CD14-positive monocyte (primary cell): Measurements from ENCODE around the gene CNTNAP2. TPM values are rescaled to one million over a fixed set of nuclear protein-coding genes. Genes with fewer than 3 reads are reported as not detected.

ENCODE experiments used
- DNase-seq, 3 donors: peaks; one replicate each; pipeline ENCODE4 v3.0.0-alpha.2; 2011 to 2022
- H2AFZ ChIP-seq: 2 replicates; pipeline ENCODE4 v1.6.0; 2012; ENCODE audit warnings: mild to moderate bottlenecking, low read depth, low read length, inconsistent platforms; ENCODE audit not compliant: insufficient read depth, poor library complexity, severe bottlenecking
- H3K27ac ChIP-seq, 2 donors: 1 replicate in 1 of 2; 2 replicates in 1 of 2; pipeline ENCODE4 v1.5.1; 2012 to 2013; ENCODE audit warnings: low read length in 2 of 2, control low read depth in 1 of 2, inconsistent platforms in 1 of 2, low read depth in 1 of 2, mild to moderate bottlenecking in 1 of 2
- H3K27me3 ChIP-seq, 2 donors: one replicate each; pipeline versions ENCODE4 v1.6.0 to v1.6.1; 2011 to 2013; ENCODE audit warnings: low read length in 2 of 2; ENCODE audit not compliant: control insufficient read depth in 2 of 2, insufficient read depth in 2 of 2
- H3K36me3 ChIP-seq, 2 donors: replicated peaks in 1 of 2; 1 replicate in 1 of 2; 2 replicates in 1 of 2; pipeline versions ENCODE4 v1.5.1 to v1.6.1; 2012 to 2013; ENCODE audit warnings: low read length in 2 of 2, control low read depth in 1 of 2, inconsistent platforms in 1 of 2, mild to moderate bottlenecking in 1 of 2; ENCODE audit not compliant: insufficient read depth in 2 of 2, control insufficient read depth in 1 of 2
- H3K4me1 ChIP-seq, 2 donors: 1 replicate in 1 of 2; 2 replicates in 1 of 2; pipeline versions ENCODE4 v1.5.1 to v1.6.1; 2012 to 2013; ENCODE audit warnings: low read length in 2 of 2, control low read depth in 1 of 2, inconsistent platforms in 1 of 2, mild to moderate bottlenecking in 1 of 2, moderate library complexity in 1 of 2; ENCODE audit not compliant: insufficient read depth in 2 of 2, control insufficient read depth in 1 of 2
- H3K4me2 ChIP-seq: replicated peaks from 2 replicates; pipeline ENCODE3; 2012; ENCODE audit warnings: low read length, moderate library complexity, mild to moderate bottlenecking; ENCODE audit not compliant: poor library complexity, severe bottlenecking; ENCODE audit errors: extremely low read depth
- H3K4me3 ChIP-seq, 3 experiments: fragments of 200-600 bp in 1 of 3; sonication (generic) in 1 of 3; replicated peaks in 1 of 3; 1 replicate in 2 of 3; 2 replicates in 1 of 3; pipeline ENCODE4 v1.5.1; 2011 to 2013; ENCODE audit warnings: low read length in 3 of 3, mild to moderate bottlenecking in 3 of 3, control low read depth in 2 of 3, low read depth in 2 of 3, inconsistent platforms in 1 of 3, moderate library complexity in 1 of 3
- H3K79me2 ChIP-seq: 2 replicates; pipeline ENCODE4 v1.6.0; 2012; ENCODE audit warnings: mild to moderate bottlenecking, control low read depth, inconsistent platforms, low read length, moderate library complexity; ENCODE audit not compliant: insufficient read depth
- H3K9ac ChIP-seq: 2 replicates; pipeline ENCODE4 v1.6.0; 2017; ENCODE audit warnings: low read length, mild to moderate bottlenecking; ENCODE audit not compliant: insufficient read depth, poor library complexity, severe bottlenecking
- H3K9me3 ChIP-seq, 2 donors: replicated peaks in 1 of 2; 1 replicate in 1 of 2; 2 replicates in 1 of 2; pipeline versions ENCODE4 v1.5.1 to v1.6.1; 2012 to 2013; ENCODE audit warnings: low read length in 2 of 2, control low read depth in 1 of 2; ENCODE audit not compliant: control insufficient read depth in 1 of 2, insufficient read depth in 1 of 2
- H4K20me1 ChIP-seq: 2 replicates; pipeline ENCODE4 v1.6.0; 2012; ENCODE audit warnings: mild to moderate bottlenecking, low read length, control low read depth, moderate library complexity; ENCODE audit not compliant: insufficient read depth
- H3K27ac Mint-ChIP-seq, 7 donors: one replicate each; pipeline ENCODE4 v1.8.0; 2020; ENCODE audit warnings: mild to moderate bottlenecking in 7 of 7, mixed read lengths in 7 of 7, moderate library complexity in 6 of 7, inconsistent platforms in 2 of 7
- H3K27me3 Mint-ChIP-seq, 3 donors: one replicate each; pipeline ENCODE4 v1.8.0; 2021 to 2022; ENCODE audit warnings: low read depth in 3 of 3, mild to moderate bottlenecking in 3 of 3, mixed read lengths in 3 of 3, moderate library complexity in 3 of 3, inconsistent platforms in 1 of 3
- H3K36me3 Mint-ChIP-seq, 2 donors: one replicate each; pipeline ENCODE4 v1.8.0; 2020; ENCODE audit warnings: mixed read lengths in 2 of 2, inconsistent platforms in 1 of 2, mild to moderate bottlenecking in 1 of 2
- H3K4me1 Mint-ChIP-seq: one replicate; pipeline ENCODE4 v1.8.0; 2020; ENCODE audit warnings: mild to moderate bottlenecking, mixed read lengths
- H3K4me3 Mint-ChIP-seq, 2 donors: one replicate each; pipeline ENCODE4 v1.8.0; 2020; ENCODE audit warnings: mild to moderate bottlenecking in 2 of 2, mixed read lengths in 2 of 2, moderate library complexity in 1 of 2
- H3K9me3 Mint-ChIP-seq, 7 donors: one replicate each; pipeline ENCODE4 v1.8.0; 2020 to 2022; ENCODE audit warnings: mixed read lengths in 7 of 7, mild to moderate bottlenecking in 6 of 7, moderate library complexity in 6 of 7, inconsistent platforms in 2 of 7
- CTCF ChIP-seq: fragments of 200-600 bp; IDR thresholded peaks from one replicate; pipeline ENCODE4 v1.8.0; 2022; ENCODE audit warnings: antibody characterized with exemption, mild to moderate bottlenecking
- WGBS: methylation state at CpG from one replicate; pipeline ENCODE4 v1.1.5; 2013; ENCODE audit warnings: missing lambda C conversion rate; ENCODE audit not compliant: insufficient coverage; 5-methylcytosine and 5-hydroxymethylcytosine counted together
- intact Hi-C, 2 donors: fragments of 100-400 bp; cut with micrococcal nuclease; formaldehyde crosslinking; loops; one replicate each; pipeline versions ENCODE4 v1.15.0 to v1.15.1; 2023
- polyA plus RNA-seq, 3 donors: library from polyadenylated mRNA; depleted of rRNA in 1 of 3; unstranded in 2 of 3; stranded (reverse) in 1 of 3; fragments of 300-500 nt in 2 of 3; fragments of >200 nt in 1 of 3; fragmentation: Illumina TruSeq in 2 of 3; gene quantifications; 1 replicate in 2 of 3; 2 replicates in 1 of 3; pipeline ENCODE4 v1.2.3, GENCODE V29; 2012 to 2021

The CNTNAP2 gene
- polyA plus RNA-seq, 3 donors: 0.01 TPM; not detected in 2

DNA sequence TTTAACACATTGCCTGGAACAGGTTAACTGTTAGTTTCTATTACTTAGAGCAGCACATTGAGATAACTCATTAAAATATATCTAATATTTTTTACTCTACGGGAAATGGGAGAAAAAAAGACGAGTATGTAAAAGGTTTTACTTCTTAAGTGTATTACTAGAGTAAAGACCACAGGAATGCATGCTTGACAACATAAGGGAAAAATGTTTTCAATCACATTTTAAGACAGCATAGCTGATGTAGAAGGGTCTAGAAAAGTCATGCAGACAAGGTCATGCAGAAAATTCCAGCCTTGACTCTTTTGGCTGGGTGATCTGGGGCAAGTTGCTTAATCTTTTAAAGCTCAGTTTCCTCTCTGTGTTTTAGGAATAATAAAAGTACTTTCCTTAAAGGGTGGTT is 806.2 kb downstream of the CNTNAP2 start:
- no peak for DNase-seq
- Mint-ChIP-seq H3K4me3 (no peak overlapping the region), H3K27ac (no peak overlapping the region), H3K9me3 (peaks cover 3 to 16% (median 9%) of the 10 kb centered on the region in 7 donors), H3K36me3 (no peaks in the 10 kb centered on the region), H3K27me3 (no peaks in the 10 kb centered on the region), H3K4me1 (no peaks in the 10 kb centered on the region)
- Histone ChIP-seq H3K27ac (no peak overlapping the region), H3K9me3 (peaks cover 7 to 11% of the 10 kb centered on the region in 2 donors), H3K79me2 (no peaks in the 10 kb centered on the region), H3K36me3 (no peaks in the 10 kb centered on the region), H3K9ac (no peak overlapping the region), H2AFZ (no peak overlapping the region), H3K4me3 (no peak overlapping the region), H3K4me1 (no peaks in the 10 kb centered on the region), H4K20me1 (no peaks in the 10 kb centered on the region), H3K4me2 (no peak overlapping the region), H3K27me3 (no peaks in the 10 kb centered on the region)
- TF ChIP-seq CTCF: no peak
- intact Hi-C loops: no loop called here
- WGBS: no CpG with 5 or more reads among the region's 2 CpGs

- peaks cover 4 to 15% (median 11%) of the 10 kb centered on the region in 7 donors for H3K9me3 Mint-ChIP-seq
- no peaks in the 10 kb centered on the region for H4K20me1 ChIP-seq
- no peak overlapping the region for H3K27ac Mint-ChIP-seq
- no peaks in the 10 kb centered on the region for H3K36me3 Mint-ChIP-seq
- DNase-seq: no peak
- H3K27me3 ChIP-seq: no peaks in the 10 kb centered on the region
- no peak overlapping the region for H3K4me3 ChIP-seq
- TF ChIP-seq CTCF: no peak
- no peaks in the 10 kb centered on the region for H3K4me1 Mint-ChIP-seq
- no peaks in the 10 kb centered on the region for H3K79me2 ChIP-seq
- H3K27me3 Mint-ChIP-seq: no peaks in the 10 kb centered on the region
- WGBS: no CpG with 5 or more reads among the region's 2 CpGs
- no peaks in the 10 kb centered on the region for H3K36me3 ChIP-seq
- H2AFZ ChIP-seq: no peak overlapping the region
- no peak overlapping the region for H3K9ac ChIP-seq
- no peak overlapping the region for H3K27ac ChIP-seq
- H3K4me3 Mint-ChIP-seq: no peak overlapping the region
- no peaks in the 10 kb centered on the region for H3K4me1 ChIP-seq
- H3K4me2 ChIP-seq: no peak overlapping the region
- H3K9me3 ChIP-seq: no peaks in the 10 kb centered on the region
- intact Hi-C loops: no loop called here
These were observed 810.2 kb downstream of the CNTNAP2 start for GRCh38 chr7:146926841-146927240.
